ENCODE data around the gene NES.

The NES gene

GRCh38 chr1:156662800-156663055, 14.5 kb downstream of the NES start:
- no peak for DNase-seq

GRCh38 chr1:156662005-156662799, 15.0 kb downstream of the NES start:
- no peak for DNase-seq

DNA sequence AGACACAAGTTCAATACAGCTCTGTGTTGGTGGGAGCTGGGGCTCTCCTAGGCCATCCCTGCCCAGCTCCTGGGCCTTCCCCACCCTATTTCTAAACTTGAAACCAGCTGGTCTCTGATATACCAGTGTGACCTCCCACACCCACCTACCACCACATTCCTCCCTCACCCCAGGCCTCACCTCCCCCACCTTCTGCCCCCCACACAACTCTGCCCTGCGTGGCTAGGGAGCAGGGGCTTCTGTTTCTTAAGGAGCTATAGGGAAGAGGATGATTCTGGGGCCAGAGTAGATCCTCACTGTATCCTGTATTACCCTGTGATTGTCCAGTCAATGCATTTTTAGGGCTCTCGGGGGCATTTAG, 16.5 kb downstream of the NES start:
- no peak for DNase-seq

GRCh38 chr1:156659988-156660751, 17.0 kb downstream of the NES start:
- DNase-seq, result peak; percentile 94

DNA sequence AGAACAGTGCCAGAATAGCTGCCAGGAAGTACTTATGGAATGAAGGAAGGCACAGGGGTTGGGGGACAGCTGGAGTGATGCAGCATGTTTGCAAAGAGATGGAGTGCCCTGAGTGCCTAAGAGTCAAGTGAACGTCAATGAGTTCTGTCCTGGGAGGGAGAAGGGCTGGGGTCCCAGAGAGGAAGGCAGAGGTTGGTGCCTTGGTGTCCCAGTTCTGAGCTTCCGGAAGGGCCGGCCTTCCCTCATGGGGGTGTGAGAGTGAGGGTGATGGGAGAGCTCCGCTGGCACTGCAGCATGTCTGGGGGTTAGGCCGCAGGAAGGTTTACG, 17.6 kb downstream of the NES start:
- DNase-seq, result no peak

DNA sequence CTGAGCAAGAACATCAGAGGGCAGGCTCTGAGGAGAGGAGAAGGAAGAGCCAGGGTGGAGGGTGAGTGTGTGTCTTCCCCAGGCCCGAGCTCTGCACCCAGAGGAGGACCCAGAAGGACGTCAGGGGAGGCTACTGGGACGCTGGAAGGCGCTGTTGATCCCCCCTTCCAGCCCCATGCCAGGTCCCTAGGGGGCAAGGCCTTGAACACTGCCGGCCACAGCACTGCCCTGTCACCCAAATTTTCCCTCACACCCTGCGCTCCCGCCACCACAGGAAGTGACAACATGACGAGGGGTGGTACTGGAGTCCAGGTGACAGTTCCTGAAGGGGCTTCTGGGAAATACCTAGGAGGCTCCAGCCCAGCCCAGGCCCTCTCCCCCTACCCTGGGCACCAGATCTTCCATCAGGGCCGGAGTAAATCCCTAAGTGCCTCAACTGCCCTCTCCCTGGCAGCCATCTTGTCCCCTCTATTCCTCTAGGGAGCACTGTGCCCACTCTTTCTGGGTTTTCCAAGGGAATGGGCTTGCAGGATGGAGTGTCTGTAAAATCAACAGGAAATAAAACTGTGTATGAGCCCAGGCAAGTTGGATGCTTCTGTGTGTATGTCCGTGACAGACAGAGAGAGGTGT, 18.1 kb downstream of the NES start:
- peak; percentile 76 for DNase-seq

GRCh38 chr1:156658496-156658895, 18.7 kb downstream of the NES start:
- peak; percentile 37 for DNase-seq

DNA sequence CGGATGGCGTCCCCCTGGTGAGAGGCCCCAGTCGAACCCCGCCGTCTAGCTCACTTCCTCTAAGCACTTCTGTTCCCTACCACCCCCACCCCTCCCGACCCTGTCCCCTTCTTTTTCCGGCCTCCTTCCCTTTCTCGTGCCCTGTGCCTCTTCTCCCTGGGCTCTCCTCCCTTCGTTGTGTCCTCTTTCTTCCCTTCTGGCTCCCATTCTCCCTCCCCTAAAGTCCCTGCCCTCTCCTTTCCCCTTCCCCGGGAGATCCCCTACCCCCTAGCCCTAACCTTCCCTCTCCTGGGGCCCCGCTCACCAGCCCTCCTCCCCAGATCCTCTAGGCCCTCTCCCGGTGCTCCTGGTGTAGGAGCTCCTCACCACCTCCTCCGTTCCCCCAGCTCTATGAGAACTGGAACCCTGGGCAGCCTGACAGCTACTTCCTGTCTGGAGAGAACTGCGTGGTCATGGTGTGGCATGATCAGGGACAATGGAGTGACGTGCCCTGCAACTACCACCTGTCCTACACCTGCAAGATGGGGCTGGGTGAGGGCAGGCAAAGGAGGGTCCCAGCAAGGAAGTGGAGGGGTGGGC, 19.4 kb downstream of the NES start:
- peak; percentile 62 for DNase-seq

GRCh38 chr1:156656806-156657740, 20.1 kb downstream of the NES start:
- peak; percentile 49 for DNase-seq

DNA sequence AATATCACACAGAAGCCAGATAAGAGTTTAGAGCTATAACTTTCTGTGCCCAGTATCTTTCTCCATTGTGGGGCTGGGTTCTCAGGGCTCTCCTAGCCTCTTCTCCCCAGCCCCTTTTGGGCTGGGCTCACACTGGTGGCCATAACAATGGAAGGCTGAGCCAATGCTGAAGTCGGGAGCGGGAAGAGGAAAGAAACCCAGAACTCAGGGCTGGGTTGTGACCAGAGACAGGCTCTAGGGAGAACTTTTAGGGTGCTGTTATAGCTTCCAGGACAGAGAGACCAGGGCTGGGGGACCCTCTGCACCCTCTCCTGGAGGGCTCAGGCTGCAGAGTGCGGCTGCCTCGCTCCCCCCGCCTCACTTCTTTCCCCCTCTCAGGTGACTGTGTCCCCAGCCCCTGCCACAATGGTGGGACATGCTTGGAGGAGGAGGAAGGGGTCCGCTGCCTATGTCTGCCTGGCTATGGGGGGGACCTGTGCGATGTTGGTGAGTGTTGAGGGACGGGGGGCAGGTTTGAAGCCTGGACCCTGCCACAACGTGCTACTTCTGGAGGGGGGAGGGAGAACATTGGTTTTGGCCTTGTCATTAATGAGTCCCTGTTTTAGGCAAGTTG, 21.2 kb downstream of the NES start:
- no peak for DNase-seq

- no peak for DNase-seq
Observed at GRCh38 chr1:156655151-156655903, 21.9 kb downstream of the NES start.

DNA sequence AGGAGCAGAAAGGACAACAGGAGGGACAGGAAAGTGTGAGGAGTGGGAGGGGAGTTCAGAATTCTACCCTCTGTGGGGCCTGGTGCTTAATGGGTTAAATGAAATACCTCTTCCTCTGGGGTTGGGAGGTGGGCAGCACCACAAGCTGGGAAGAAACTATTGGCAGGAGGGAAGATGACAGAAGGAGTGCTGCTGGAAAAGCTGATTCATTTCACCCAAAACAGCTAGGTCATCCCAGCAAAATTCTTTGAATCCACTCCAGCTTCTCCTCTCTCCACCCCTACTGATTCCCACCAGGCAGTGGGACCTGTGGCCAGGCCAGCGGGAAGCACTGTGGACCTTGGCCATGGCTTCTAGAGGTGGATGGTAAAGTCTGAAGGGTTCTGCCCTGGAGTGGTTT, 22.5 kb downstream of the NES start:
- DNase-seq, result no peak

- DNase-seq, result no peak
Observed at GRCh38 chr1:156652992-156653355, 24.2 kb downstream of the NES start.

GRCh38 chr1:156652131-156652991, 24.8 kb downstream of the NES start:
- no peak for DNase-seq

- no peak for DNase-seq
Observed at GRCh38 chr1:156648951-156649350, 28.3 kb downstream of the NES start.

DNA sequence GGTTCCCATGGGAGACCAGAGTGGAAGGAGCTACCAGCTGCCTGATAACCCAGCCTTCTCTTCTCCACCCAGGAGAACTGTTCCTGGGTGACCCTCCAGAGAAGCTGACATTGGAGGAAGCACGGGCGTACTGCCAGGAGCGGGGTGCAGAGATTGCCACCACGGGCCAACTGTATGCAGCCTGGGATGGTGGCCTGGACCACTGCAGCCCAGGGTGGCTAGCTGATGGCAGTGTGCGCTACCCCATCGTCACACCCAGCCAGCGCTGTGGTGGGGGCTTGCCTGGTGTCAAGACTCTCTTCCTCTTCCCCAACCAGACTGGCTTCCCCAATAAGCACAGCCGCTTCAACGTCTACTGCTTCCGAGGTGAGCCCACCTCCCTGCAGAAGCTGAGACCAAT, 28.7 kb downstream of the NES start:
- DNase-seq, result no peak

- no peak for DNase-seq
Observed at GRCh38 chr1:156647351-156647750, 29.9 kb downstream of the NES start.

DNA sequence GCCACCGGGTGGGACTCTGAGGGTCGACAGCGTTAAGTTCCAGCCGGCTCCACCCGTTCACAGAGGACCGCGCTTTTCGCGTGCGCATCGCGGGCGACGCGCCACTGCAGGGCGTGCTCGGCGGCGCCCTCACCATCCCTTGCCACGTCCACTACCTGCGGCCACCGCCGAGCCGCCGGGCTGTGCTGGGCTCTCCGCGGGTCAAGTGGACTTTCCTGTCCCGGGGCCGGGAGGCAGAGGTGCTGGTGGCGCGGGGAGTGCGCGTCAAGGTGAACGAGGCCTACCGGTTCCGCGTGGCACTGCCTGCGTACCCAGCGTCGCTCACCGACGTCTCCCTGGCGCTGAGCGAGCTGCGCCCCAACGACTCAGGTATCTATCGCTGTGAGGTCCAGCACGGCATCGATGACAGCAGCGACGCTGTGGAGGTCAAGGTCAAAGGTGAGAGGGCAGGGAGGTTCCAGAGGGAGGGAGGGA, 30.4 kb downstream of the NES start:
- DNase-seq, result no peak

GRCh38 chr1:156645666-156646065, 31.5 kb downstream of the NES start:
- DNase-seq, result no peak

DNA sequence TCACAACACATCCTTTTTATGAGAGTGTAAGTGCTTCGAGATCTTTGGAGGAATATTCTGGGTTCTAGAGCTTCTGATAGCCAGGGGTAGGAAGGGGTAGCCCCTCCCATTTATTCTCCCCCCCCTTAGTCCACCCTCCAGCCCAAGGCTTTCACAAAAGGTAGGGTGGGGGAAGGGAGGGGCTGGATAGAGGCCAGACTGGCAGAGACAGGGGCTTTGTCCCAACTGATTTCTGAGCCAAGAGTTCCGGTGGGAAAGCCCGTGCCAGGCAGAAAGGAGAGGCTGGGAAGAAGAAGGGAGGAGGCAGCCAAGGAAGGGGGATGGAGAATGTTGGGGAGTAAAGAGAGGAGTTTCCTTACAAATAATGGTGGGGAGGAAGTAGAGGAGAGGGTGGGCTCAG, 32.2 kb downstream of the NES start:
- DNase-seq, result no peak

GRCh38 chr1:156644640-156645039, 32.6 kb downstream of the NES start:
- DNase-seq, result no peak

Data from SHP77 treated with DMSO at 0.1 percent for 48 hours (cell line).